Measurements from ENCODE around the gene RELA. TPM values are rescaled to one million over a fixed set of nuclear protein-coding genes. Genes with fewer than 3 reads are reported as not detected.

Gene RELA
- total and polyA plus RNA-seq, 2 of the 13 experiments (the other 11 are each of a cell fraction or from before 2014, with no cell fraction given) = 21.4 to 40.5 TPM

- TF ChIP-seq PAXIP1 (CRISPR knock-in tag; conservative IDR thresholded peaks at IDR 0.05) (peak; percentile 66), MATR3 (CRISPR knock-in tag; IDR thresholded peaks at IDR 0.05) (no peak), EP300 (IDR thresholded peaks at IDR 0.05; ENCODE audit: low read depth in 2 of 2, low read length in 2 of 2) (peak in 1 of 2 experiments; percentile 16; a peak in 1 of 4 replicates), EP300 (CRISPR knock-in tag; IDR thresholded peaks at IDR 0.05; ENCODE audit: borderline replicate concordance) (no peak; the same call in 1 of the 2 replicates), MIER2 (CRISPR knock-in tag; IDR thresholded peaks at IDR 0.05) (no peak), TBX3 (IDR thresholded peaks at IDR 0.05; ENCODE audit: borderline replicate concordance) (no peak), NFRKB (IDR thresholded peaks at IDR 0.05) (no peak), NCOA1 (CRISPR knock-in tag; IDR thresholded peaks at IDR 0.05) (peak; percentile 17; the same call in 1 of the 2 replicates), ZNF326 (CRISPR knock-in tag; IDR thresholded peaks at IDR 0.05; ENCODE audit: borderline replicate concordance) (no peak), GABPA (IDR thresholded peaks at IDR 0.05; ENCODE audit: low read depth, low read length) (no peak), GABPA (CRISPR knock-in tag; IDR thresholded peaks at IDR 0.05; ENCODE audit: low read depth) (no peak), ZNF816 (CRISPR knock-in tag; IDR thresholded peaks at IDR 0.05; ENCODE audit: borderline replicate concordance) (no peak), RELA (CRISPR knock-in tag; IDR thresholded peaks at IDR 0.05) (no peak), HNF1B (CRISPR knock-in tag; IDR thresholded peaks at IDR 0.05) (peak; percentile 8; the same call in 1 of the 2 replicates), CERS6 (CRISPR knock-in tag; IDR thresholded peaks at IDR 0.05) (no peak), SKI (IDR thresholded peaks at IDR 0.05; ENCODE audit: partially characterized antibody) (no peak), ZNF260 (CRISPR knock-in tag; IDR thresholded peaks at IDR 0.05; ENCODE audit: borderline replicate concordance, low read depth) (no peak), ZFP1 (CRISPR knock-in tag; IDR thresholded peaks at IDR 0.05) (0 out of 2 replicates have a peak, but pooled peaks have one; percentile 60), ZNF547 (CRISPR knock-in tag; IDR thresholded peaks at IDR 0.05) (no peak; the same call in 1 of the 2 replicates), TGIF2 (CRISPR knock-in tag; IDR thresholded peaks at IDR 0.05) (0 out of 2 replicates have a peak, but pooled peaks have one; percentile 9), SP1 (IDR thresholded peaks at IDR 0.05) (no peak), SP1 (CRISPR knock-in tag; IDR thresholded peaks at IDR 0.05) (no peak), ATF7 (IDR thresholded peaks at IDR 0.05) (no peak), ATF7 (CRISPR knock-in tag; IDR thresholded peaks at IDR 0.05) (no peak), ZNF556 (CRISPR knock-in tag; IDR thresholded peaks at IDR 0.05; ENCODE audit: borderline replicate concordance) (no peak), IKZF1 (IDR thresholded peaks at IDR 0.05) (no peak), NR3C1 (CRISPR knock-in tag; IDR thresholded peaks at IDR 0.05) (no peak)
Observed at GRCh38 chr11:65653229-65654225, 9.2 kb downstream of the RELA start (continued).

Data from HepG2 (cell line).